ENCODE results near the gene CXCL6. TPM values are rescaled to one million over a fixed set of nuclear protein-coding genes. Genes with fewer than 3 reads are reported as not detected.
A peak's percentile ranks its signal among the peaks of the same experiment; 100 is the strongest.

CXCL6 gene
- total RNA-seq, 3 donors from 2014 or later, result 2.2 to 2.9 TPM; not detected in 1

- no peak for DNase-seq (ENCODE audit: low spot score in 2 of 2)
Observed at GRCh38 chr4:73860181-73860580, 23.7 kb downstream of the CXCL6 start.

GRCh38 chr4:73860917-73861316, 24.4 kb downstream of the CXCL6 start:
- H3K27ac ChIP-seq, result no peak overlapping the region
- H3K4me3 ChIP-seq, result no peak overlapping the region
- no peak for DNase-seq (ENCODE audit: low spot score in 2 of 2)
- no peaks in the 10 kb centered on the region for H3K36me3 ChIP-seq
- intact Hi-C loops (cut with DNase I; ENCODE audit: low total_unique reads), result no loop called here
- TF ChIP-seq POLR2A (IDR thresholded peaks at IDR 0.05) (no peak), POLR2AphosphoS5 (IDR thresholded peaks at IDR 0.05) (no peak)
- TF ChIP-seq, protein P1, sequence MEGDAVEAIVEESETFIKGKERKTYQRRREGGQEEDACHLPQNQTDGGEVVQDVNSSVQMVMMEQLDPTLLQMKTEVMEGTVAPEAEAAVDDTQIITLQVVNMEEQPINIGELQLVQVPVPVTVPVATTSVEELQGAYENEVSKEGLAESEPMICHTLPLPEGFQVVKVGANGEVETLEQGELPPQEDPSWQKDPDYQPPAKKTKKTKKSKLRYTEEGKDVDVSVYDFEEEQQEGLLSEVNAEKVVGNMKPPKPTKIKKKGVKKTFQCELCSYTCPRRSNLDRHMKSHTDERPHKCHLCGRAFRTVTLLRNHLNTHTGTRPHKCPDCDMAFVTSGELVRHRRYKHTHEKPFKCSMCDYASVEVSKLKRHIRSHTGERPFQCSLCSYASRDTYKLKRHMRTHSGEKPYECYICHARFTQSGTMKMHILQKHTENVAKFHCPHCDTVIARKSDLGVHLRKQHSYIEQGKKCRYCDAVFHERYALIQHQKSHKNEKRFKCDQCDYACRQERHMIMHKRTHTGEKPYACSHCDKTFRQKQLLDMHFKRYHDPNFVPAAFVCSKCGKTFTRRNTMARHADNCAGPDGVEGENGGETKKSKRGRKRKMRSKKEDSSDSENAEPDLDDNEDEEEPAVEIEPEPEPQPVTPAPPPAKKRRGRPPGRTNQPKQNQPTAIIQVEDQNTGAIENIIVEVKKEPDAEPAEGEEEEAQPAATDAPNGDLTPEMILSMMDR (IDR thresholded peaks at IDR 0.05), result no peak
- no peaks in the 10 kb centered on the region for H3K9me3 ChIP-seq
- H3K4me1 ChIP-seq, result no peaks in the 10 kb centered on the region
- H3K27me3 ChIP-seq, result no peaks in the 10 kb centered on the region

More at GRCh38 chr4:73860181-73860580, 23.7 kb downstream of the CXCL6 start:
- H3K36me3 ChIP-seq, result no peaks in the 10 kb centered on the region
- no peaks in the 10 kb centered on the region for H3K27me3 ChIP-seq
- no peaks in the 10 kb centered on the region for H3K4me1 ChIP-seq
- H3K27ac ChIP-seq, result no peak overlapping the region
- TF ChIP-seq POLR2AphosphoS5 (IDR thresholded peaks at IDR 0.05), result no peak
- TF ChIP-seq POLR2A (IDR thresholded peaks at IDR 0.05), result no peak
- TF ChIP-seq, protein P1 (IDR thresholded peaks at IDR 0.05), result no peak
- H3K4me3 ChIP-seq, result no peak overlapping the region
- no peaks in the 10 kb centered on the region for H3K9me3 ChIP-seq
- intact Hi-C loops (cut with DNase I; ENCODE audit: low total_unique reads), result no loop called here

- no peak overlapping the region for H3K27ac ChIP-seq
- no peaks in the 10 kb centered on the region for H3K36me3 ChIP-seq
- no peak for DNase-seq (ENCODE audit: low spot score in 2 of 2)
- H3K4me3 ChIP-seq, result no peak overlapping the region
- TF ChIP-seq POLR2AphosphoS5 (IDR thresholded peaks at IDR 0.05) (no peak), POLR2A (IDR thresholded peaks at IDR 0.05) (no peak)
- TF ChIP-seq, protein P1 (IDR thresholded peaks at IDR 0.05), result no peak
- intact Hi-C loops (cut with DNase I; ENCODE audit: low total_unique reads), result no loop called here
- H3K4me1 ChIP-seq, result no peaks in the 10 kb centered on the region
- no peaks in the 10 kb centered on the region for H3K27me3 ChIP-seq
- H3K9me3 ChIP-seq, result no peaks in the 10 kb centered on the region
Observed at GRCh38 chr4:73862322-73862721, 25.8 kb downstream of the CXCL6 start.

DNA sequence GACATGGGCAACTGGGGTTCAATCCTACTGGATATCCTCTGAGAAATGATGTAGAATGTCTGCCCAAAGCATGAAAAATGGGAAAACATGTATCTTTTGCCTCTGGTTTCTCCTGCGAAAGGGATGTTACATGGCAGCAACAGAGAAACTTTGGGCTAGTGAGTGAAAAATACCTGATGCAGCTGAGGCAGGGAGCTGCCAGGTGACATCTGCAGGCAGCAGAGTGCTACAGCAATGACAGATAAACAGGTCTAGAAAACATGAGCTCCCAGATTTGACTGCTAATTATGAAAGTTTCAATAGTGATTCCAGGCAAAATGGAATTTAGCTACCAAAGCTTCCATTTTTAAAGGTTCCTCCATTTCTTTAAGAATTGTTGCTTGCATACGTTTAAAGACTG, 27.9 kb downstream of the CXCL6 start:
- Histone ChIP-seq H3K4me1 (no peaks in the 10 kb centered on the region), H3K9me3 (no peaks in the 10 kb centered on the region), H3K27me3 (no peaks in the 10 kb centered on the region), H3K27ac (no peak overlapping the region), H3K36me3 (no peaks in the 10 kb centered on the region), H3K4me3 (no peak overlapping the region)
- TF ChIP-seq, protein P1 (IDR thresholded peaks at IDR 0.05), result peak in 1 of 3 donors; percentile 25
- no peak for TF ChIP-seq POLR2A (IDR thresholded peaks at IDR 0.05)
- no peak for DNase-seq (ENCODE audit: low spot score in 2 of 2)
- intact Hi-C loops (cut with DNase I; ENCODE audit: low total_unique reads), result no loop called here

GRCh38 chr4:73864961-73865360, 28.5 kb downstream of the CXCL6 start:
- intact Hi-C loops (cut with DNase I; ENCODE audit: low total_unique reads), result no loop called here
- H3K9me3 ChIP-seq, result no peaks in the 10 kb centered on the region
- H3K4me1 ChIP-seq, result no peaks in the 10 kb centered on the region
- H3K27me3 ChIP-seq, result no peaks in the 10 kb centered on the region
- H3K36me3 ChIP-seq, result no peaks in the 10 kb centered on the region
- H3K4me3 ChIP-seq, result no peak overlapping the region
- TF ChIP-seq, protein P1 (IDR thresholded peaks at IDR 0.05), result no peak
- TF ChIP-seq POLR2AphosphoS5 (IDR thresholded peaks at IDR 0.05), result no peak
- TF ChIP-seq POLR2A (IDR thresholded peaks at IDR 0.05), result no peak
- DNase-seq (ENCODE audit: low spot score in 2 of 2), result no peak
- no peak overlapping the region for H3K27ac ChIP-seq

Measured in breast epithelium (tissue), 4 donors.